K562 treated with DMSO at 1 percent for 48 hours (cell line): ENCODE data around the gene ATOX1. TPM values are rescaled to one million over a fixed set of nuclear protein-coding genes. Genes with fewer than 3 reads are reported as not detected.

Experiments used
- total RNA-seq: library from RNA; unstranded; fragments of 300-600 nt; gene quantifications from 2 replicates; pipeline ENCODE4 v1.2.3, GENCODE V29; 2022; ENCODE audit warnings: low replicate concordance; ENCODE audit errors: extremely low read depth

ATOX1 gene
- total RNA-seq: not detected in 2 replicates

GRCh38 chr5:151758430-151759241 is at the start of gene ATOX1:
Gene ATOX1 (minus strand): TSS chr5:151758631. CDS start chr5:151758551, 80 bp downstream.

GRCh38 chr5:151771259-151772028 is 13.0 kb upstream of the ATOX1 start, which contains the start of gene G3BP1:
Gene G3BP1 (plus strand): TSS chr5:151771954. CDS start chr5:151786621, 14,667 bp downstream.

Other genes with a start within 250 kb of the ATOX1 start
- not detected in 2 replicates for gene FAT2, start 167.3 kb downstream of the ATOX1 start, total RNA-seq
- not detected in 2 replicates for gene SPARC, start 71.7 kb downstream of the ATOX1 start, total RNA-seq
- gene G3BP1, start 13.3 kb upstream of the ATOX1 start, total RNA-seq: not detected in 2 replicates
- not detected in 2 replicates for gene GLRA1, start 166.2 kb upstream of the ATOX1 start, total RNA-seq